ENCODE data around the gene ACADVL.

GRCh38 chr17:7224661-7225111 is 4.9 kb downstream of the ACADVL start:
- TF ChIP-seq POLR2AphosphoS5 (IDR thresholded peaks at IDR 0.05; ENCODE audit: low read depth, low read length) (no peak), CTCF (IDR thresholded peaks at IDR 0.05) (no peak)
